Activated CD8-positive, alpha-beta memory T cell treated with anti-CD3 and anti-CD28 coated beads, Interleukin-2, amount 10 ng/mL, durations not matched to agents 7 days and 5 days (primary cell): ENCODE data around the gene DNAH5. TPM values are rescaled to one million over a fixed set of nuclear protein-coding genes. Genes with fewer than 3 reads are reported as not detected.

Experiments
- ATAC-seq: fragments of 150-1000 bp; cut with Tn5 transposase; one replicate; pipeline ENCODE4 v1.10.0; 2021; ENCODE audit warnings: moderate library complexity
- CTCF ChIA-PET: fragments of 350-600 bp; sonication (Branson Sonifier 250); formaldehyde crosslinking; loops from one replicate; lab custom pipeline; 2021; ENCODE audit warnings: antibody characterized with exemption; lab: Charles Lee
- DNase-seq: peaks from one replicate; pipeline ENCODE4 v3.0.0-alpha.2; 2020
- H3K27ac Mint-ChIP-seq: one replicate; pipeline ENCODE4 v1.8.0; 2021; ENCODE audit warnings: mild to moderate bottlenecking, mixed read lengths
- H3K27me3 Mint-ChIP-seq: one replicate; pipeline ENCODE4 v1.8.0; 2021; ENCODE audit warnings: mixed read lengths
- H3K36me3 Mint-ChIP-seq: one replicate; pipeline ENCODE4 v1.8.0; 2021; ENCODE audit warnings: mild to moderate bottlenecking, mixed read lengths
- H3K4me1 Mint-ChIP-seq: one replicate; pipeline ENCODE4 v1.8.0; 2021; ENCODE audit warnings: mixed read lengths
- H3K4me3 Mint-ChIP-seq: one replicate; pipeline ENCODE4 v1.8.0; 2021; ENCODE audit warnings: mild to moderate bottlenecking, moderate library complexity, mixed read lengths
- H3K9me3 Mint-ChIP-seq: one replicate; pipeline ENCODE4 v1.8.0; 2022; ENCODE audit warnings: low read depth, mixed read lengths
- total RNA-seq, 2 experiments: library from RNA; stranded (reverse); gene quantifications; one replicate each; pipeline ENCODE4 v1.2.3, GENCODE V29; 2021

Gene DNAH5
- total RNA-seq, 2 experiments from 2014 or later = not detected

DNA sequence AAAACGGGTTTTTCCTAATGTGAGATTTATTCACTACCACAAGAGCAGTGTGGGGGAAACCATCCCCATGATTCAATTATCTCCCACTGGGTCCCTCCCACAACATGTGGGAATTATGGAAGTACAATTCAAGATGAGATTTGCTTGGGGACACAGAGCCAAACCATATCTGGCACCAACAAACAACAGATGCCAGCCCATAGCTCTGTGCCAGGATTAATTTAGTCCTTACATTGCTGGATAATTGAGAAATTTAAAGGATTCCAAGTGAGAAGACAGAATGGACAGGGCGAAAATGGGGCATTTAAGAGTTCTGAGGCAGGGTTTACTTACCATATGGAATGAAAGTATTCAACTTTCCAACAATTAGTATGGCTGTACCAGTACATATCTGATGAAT lies 30.8 kb upstream of the DNAH5 start:
- Mint-ChIP-seq H3K4me3 (no peak overlapping the region), H3K9me3 (peaks cover 2% of the 10 kb centered on the region), H3K36me3 (no peaks in the 10 kb centered on the region), H3K27me3 (no peaks in the 10 kb centered on the region), H3K27ac (no peak overlapping the region), H3K4me1 (no peaks in the 10 kb centered on the region)
- DNase-seq (no peak), ATAC-seq (no peak)
- CTCF ChIA-PET = no interaction called here

DNA sequence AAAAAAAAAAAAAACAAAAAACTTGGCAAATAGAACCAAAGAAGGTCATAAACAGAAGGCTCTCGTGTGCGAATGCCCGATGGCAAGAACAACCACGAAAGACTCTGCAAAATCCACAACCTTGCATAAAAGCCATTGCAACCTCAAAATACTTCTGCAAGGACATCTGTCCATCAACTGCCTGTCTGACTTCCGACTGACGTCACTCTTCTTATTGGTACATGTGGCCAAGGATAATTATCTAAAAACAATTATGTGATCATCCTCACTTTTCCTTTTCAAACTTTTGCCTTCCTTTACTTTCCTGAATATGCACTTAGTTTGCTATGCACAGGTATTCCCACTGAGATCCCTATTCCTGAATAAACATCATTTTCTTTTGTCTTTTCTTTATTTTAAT lies 29.2 kb upstream of the DNAH5 start:
- Mint-ChIP-seq H3K27me3 (no peaks in the 10 kb centered on the region), H3K36me3 (no peaks in the 10 kb centered on the region), H3K9me3 (peaks cover 2% of the 10 kb centered on the region), H3K27ac (no peak overlapping the region), H3K4me1 (no peaks in the 10 kb centered on the region), H3K4me3 (no peak overlapping the region)
- no peak for DNase-seq
- CTCF ChIA-PET = no interaction called here
- no peak for ATAC-seq

- CTCF ChIA-PET = no interaction called here
- H3K27me3 Mint-ChIP-seq = no peaks in the 10 kb centered on the region
- H3K27ac Mint-ChIP-seq = no peak overlapping the region
- no peaks in the 10 kb centered on the region for H3K4me1 Mint-ChIP-seq
- H3K9me3 Mint-ChIP-seq = peaks cover 2% of the 10 kb centered on the region
- no peak overlapping the region for H3K4me3 Mint-ChIP-seq
- no peaks in the 10 kb centered on the region for H3K36me3 Mint-ChIP-seq
- DNase-seq (no peak), ATAC-seq (no peak)
Observed at GRCh38 chr5:13972029-13972428, 27.5 kb upstream of the DNAH5 start.

GRCh38 chr5:13957032-13957645 lies 12.7 kb upstream of the DNAH5 start:
- Mint-ChIP-seq H3K27me3 (no peaks in the 10 kb centered on the region), H3K9me3 (no peaks in the 10 kb centered on the region), H3K27ac (no peak overlapping the region), H3K4me1 (no peaks in the 10 kb centered on the region), H3K4me3 (no peak overlapping the region), H3K36me3 (no peaks in the 10 kb centered on the region)
- no peak for ATAC-seq
- DNase-seq = no peak
- CTCF ChIA-PET = interaction anchor here (0.7 kb wide), 1 partner anchor 14 kb away, joined by 3 read pairs; no protein-coding TSS in a partner anchor

- Mint-ChIP-seq H3K9me3 (no peaks in the 10 kb centered on the region), H3K36me3 (no peaks in the 10 kb centered on the region), H3K27ac (no peak overlapping the region), H3K4me1 (no peaks in the 10 kb centered on the region), H3K27me3 (no peaks in the 10 kb centered on the region), H3K4me3 (no peak overlapping the region)
- ATAC-seq (no peak), DNase-seq (no peak)
- CTCF ChIA-PET = no interaction called here
Observed at GRCh38 chr5:13956471-13956870, 12.0 kb upstream of the DNAH5 start.

GRCh38 chr5:13955896-13956295 lies 11.4 kb upstream of the DNAH5 start:
- CTCF ChIA-PET = no interaction called here
- ATAC-seq = no peak
- Mint-ChIP-seq H3K4me1 (no peaks in the 10 kb centered on the region), H3K27me3 (no peaks in the 10 kb centered on the region), H3K36me3 (no peaks in the 10 kb centered on the region), H3K9me3 (no peaks in the 10 kb centered on the region), H3K27ac (no peak overlapping the region), H3K4me3 (no peak overlapping the region)
- no peak for DNase-seq

- Mint-ChIP-seq H3K4me3 (no peak overlapping the region), H3K9me3 (no peaks in the 10 kb centered on the region), H3K4me1 (no peaks in the 10 kb centered on the region), H3K36me3 (no peaks in the 10 kb centered on the region), H3K27ac (no peak overlapping the region), H3K27me3 (no peaks in the 10 kb centered on the region)
- CTCF ChIA-PET = no interaction called here
- DNase-seq (no peak), ATAC-seq (no peak)
Observed at GRCh38 chr5:13946111-13946510, 1.6 kb upstream of the DNAH5 start.

- no peak overlapping the region for H3K27ac Mint-ChIP-seq
- no peaks in the 10 kb centered on the region for H3K9me3 Mint-ChIP-seq
- ATAC-seq (no peak), DNase-seq (no peak)
- no peaks in the 10 kb centered on the region for H3K36me3 Mint-ChIP-seq
- H3K4me3 Mint-ChIP-seq = no peak overlapping the region
- H3K27me3 Mint-ChIP-seq = no peaks in the 10 kb centered on the region
- no peaks in the 10 kb centered on the region for H3K4me1 Mint-ChIP-seq
- CTCF ChIA-PET = no interaction called here
Observed at GRCh38 chr5:13945271-13945670, 783 bp upstream of the DNAH5 start.

DNA sequence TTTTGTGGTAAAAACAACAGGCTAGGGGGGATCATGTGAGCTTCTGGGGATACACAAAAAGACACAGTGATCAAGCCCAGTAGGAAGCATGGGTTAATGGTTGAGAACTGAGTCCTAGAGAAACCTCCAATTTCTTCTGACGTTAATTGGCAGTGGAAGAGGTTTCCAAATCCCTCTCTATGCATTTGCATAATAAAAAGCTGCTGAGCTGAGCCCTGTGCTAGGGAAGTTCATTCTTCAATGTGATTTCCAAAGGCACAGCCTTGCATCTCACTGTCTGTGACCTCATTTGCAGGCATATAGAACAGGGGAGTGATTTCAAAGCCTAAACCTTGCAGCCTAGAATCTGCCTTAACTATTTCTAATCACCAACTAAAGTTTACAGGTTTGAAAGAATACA lies 812 bp downstream of the DNAH5 start:
- H3K4me3 Mint-ChIP-seq = no peak overlapping the region
- DNase-seq = no peak
- ATAC-seq = no peak
- H3K9me3 Mint-ChIP-seq = peaks cover 2% of the 10 kb centered on the region
- no peaks in the 10 kb centered on the region for H3K4me1 Mint-ChIP-seq
- H3K36me3 Mint-ChIP-seq = no peaks in the 10 kb centered on the region
- no peaks in the 10 kb centered on the region for H3K27me3 Mint-ChIP-seq
- CTCF ChIA-PET = no interaction called here
- H3K27ac Mint-ChIP-seq = no peak overlapping the region

- H3K9me3 Mint-ChIP-seq = peaks cover 2% of the 10 kb centered on the region
- H3K27me3 Mint-ChIP-seq = no peaks in the 10 kb centered on the region
- no peak for ATAC-seq
- CTCF ChIA-PET = no interaction called here
- H3K4me1 Mint-ChIP-seq = no peaks in the 10 kb centered on the region
- no peak for DNase-seq
- H3K27ac Mint-ChIP-seq = no peak overlapping the region
- H3K4me3 Mint-ChIP-seq = no peak overlapping the region
- no peaks in the 10 kb centered on the region for H3K36me3 Mint-ChIP-seq
Observed at GRCh38 chr5:13941468-13941867, 3.0 kb downstream of the DNAH5 start.

GRCh38 chr5:13939638-13940037 lies 4.8 kb downstream of the DNAH5 start:
- H3K4me3 Mint-ChIP-seq = no peak overlapping the region
- no peak for ATAC-seq
- no peaks in the 10 kb centered on the region for H3K27me3 Mint-ChIP-seq
- H3K4me1 Mint-ChIP-seq = no peaks in the 10 kb centered on the region
- no peak for DNase-seq
- CTCF ChIA-PET = no interaction called here
- H3K9me3 Mint-ChIP-seq = peaks cover 2% of the 10 kb centered on the region
- H3K36me3 Mint-ChIP-seq = no peaks in the 10 kb centered on the region
- no peak overlapping the region for H3K27ac Mint-ChIP-seq

- Mint-ChIP-seq H3K4me1 (no peaks in the 10 kb centered on the region), H3K36me3 (no peaks in the 10 kb centered on the region), H3K27me3 (no peaks in the 10 kb centered on the region), H3K27ac (no peak overlapping the region), H3K9me3 (peaks cover 4% of the 10 kb centered on the region), H3K4me3 (no peak overlapping the region)
- CTCF ChIA-PET = no interaction called here
- DNase-seq (no peak), ATAC-seq (no peak)
Observed at GRCh38 chr5:13934921-13935320, 9.6 kb downstream of the DNAH5 start.

DNA sequence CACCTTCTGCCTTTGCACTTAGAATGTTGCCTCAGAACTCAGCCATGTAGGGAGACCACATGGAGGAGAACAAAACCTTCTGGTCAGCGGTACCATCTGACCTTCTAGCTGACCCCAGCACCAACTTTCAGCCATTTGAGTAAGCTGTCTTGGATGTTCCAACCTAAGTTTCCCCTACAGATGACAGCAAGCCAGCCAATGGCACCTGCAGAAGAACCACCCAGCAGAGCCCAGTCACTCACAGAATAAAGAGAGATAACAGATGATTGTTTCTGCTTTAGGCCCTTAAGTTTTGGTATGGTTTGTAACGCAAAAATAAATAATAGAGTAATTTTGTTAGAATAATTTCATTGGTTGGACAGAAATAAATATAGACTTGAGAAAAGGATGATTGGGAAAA lies 10.4 kb downstream of the DNAH5 start:
- DNase-seq (no peak), ATAC-seq (no peak)
- Mint-ChIP-seq H3K9me3 (peaks cover 4% of the 10 kb centered on the region), H3K27ac (no peak overlapping the region), H3K4me1 (no peaks in the 10 kb centered on the region), H3K36me3 (no peaks in the 10 kb centered on the region), H3K4me3 (no peak overlapping the region), H3K27me3 (no peaks in the 10 kb centered on the region)
- CTCF ChIA-PET = no interaction called here

DNA sequence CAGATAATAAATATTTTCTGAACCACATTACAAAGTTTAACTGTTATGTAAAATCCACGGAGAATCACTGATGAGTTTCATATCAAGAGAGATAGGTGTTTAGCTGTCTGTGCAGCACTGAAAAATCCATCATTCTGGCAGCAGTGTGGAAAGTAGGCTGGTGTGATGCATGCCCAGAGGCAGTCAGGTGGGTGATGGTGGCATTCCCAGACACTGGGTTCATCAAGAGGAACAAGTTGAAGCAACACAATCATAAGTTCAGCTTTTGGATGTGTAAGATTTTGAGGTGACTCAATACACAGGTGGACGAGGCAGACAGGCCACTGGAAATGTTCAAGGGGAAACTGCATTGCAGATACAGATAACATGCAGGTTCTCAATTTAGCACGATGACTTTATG lies 11.9 kb downstream of the DNAH5 start:
- CTCF ChIA-PET = no interaction called here
- ATAC-seq (no peak), DNase-seq (no peak)
- Mint-ChIP-seq H3K4me3 (no peak overlapping the region), H3K36me3 (no peaks in the 10 kb centered on the region), H3K27ac (no peak overlapping the region), H3K4me1 (no peaks in the 10 kb centered on the region), H3K9me3 (peaks cover 4% of the 10 kb centered on the region), H3K27me3 (no peaks in the 10 kb centered on the region)

GRCh38 chr5:13932011-13932410 lies 12.5 kb downstream of the DNAH5 start:
- H3K9me3 Mint-ChIP-seq = peaks cover 4% of the 10 kb centered on the region
- no peak overlapping the region for H3K4me3 Mint-ChIP-seq
- H3K27me3 Mint-ChIP-seq = no peaks in the 10 kb centered on the region
- H3K27ac Mint-ChIP-seq = no peak overlapping the region
- ATAC-seq (no peak), DNase-seq (no peak)
- no peaks in the 10 kb centered on the region for H3K36me3 Mint-ChIP-seq
- H3K4me1 Mint-ChIP-seq = no peaks in the 10 kb centered on the region
- CTCF ChIA-PET = no interaction called here
